ENCODE results near the gene MYO16. TPM values are rescaled to one million over a fixed set of nuclear protein-coding genes. Genes with fewer than 3 reads are reported as not detected.

MYO16 gene
- total RNA-seq, 4 donors from 2014 or later = 0.06 to 0.07 TPM; not detected in 2

- TF ChIP-seq POLR2A (IDR thresholded peaks at IDR 0.05) = no peak
- H3K4me3 ChIP-seq (ENCODE audit: low read depth, poor library complexity, severe bottlenecking) = no peak overlapping the region
- DNase-seq (ENCODE audit: low spot score in 2 of 2) = peak; percentile 68 to 93
- intact Hi-C loops (cut with DNase I; ENCODE audit: low total_unique reads) = no loop called here
- WGBS, 2 donors = 54 to 58% methylated on average over 8 of the region's 8 CpGs
Observed at GRCh38 chr13:108947551-108948030, 318.2 kb downstream of the MYO16 start.

- 49 to 66% methylated on average over 7 of the region's 7 CpGs for WGBS, 2 donors
- intact Hi-C loops (cut with DNase I; ENCODE audit: low total_unique reads) = no loop called here
- no peak for DNase-seq (ENCODE audit: low spot score in 2 of 2)
- TF ChIP-seq POLR2A (IDR thresholded peaks at IDR 0.05) (no peak), CTCF (IDR thresholded peaks at IDR 0.05) (no peak)
- no peak overlapping the region for H3K4me3 ChIP-seq (ENCODE audit: low read depth, poor library complexity, severe bottlenecking)
Observed at GRCh38 chr13:108948251-108948671, 318.9 kb downstream of the MYO16 start.

GRCh38 chr13:108950333-108951010 is 321.1 kb downstream of the MYO16 start:
- intact Hi-C loops (cut with DNase I; ENCODE audit: low total_unique reads) = loop anchor here (10.0 kb wide), 1 partner anchor 1154 kb away; no protein-coding TSS in a partner anchor
- TF ChIP-seq CTCF (IDR thresholded peaks at IDR 0.05) (no peak), POLR2A (IDR thresholded peaks at IDR 0.05) (no peak)
- no peak overlapping the region for H3K4me3 ChIP-seq (ENCODE audit: low read depth, poor library complexity, severe bottlenecking)
- no peak for DNase-seq (ENCODE audit: low spot score in 2 of 2)
- WGBS, 2 donors = 90 to 92% methylated on average over 8 of the region's 8 CpGs

GRCh38 chr13:108955741-108956140 is 326.3 kb downstream of the MYO16 start:
- no peak for DNase-seq (ENCODE audit: low spot score in 2 of 2)
- TF ChIP-seq CTCF (IDR thresholded peaks at IDR 0.05) (no peak), POLR2A (IDR thresholded peaks at IDR 0.05) (no peak)
- WGBS, 2 donors = 86 to 92% methylated on average over 5 of the region's 5 CpGs
- intact Hi-C loops (cut with DNase I; ENCODE audit: low total_unique reads) = loop anchor here (10.0 kb wide), 1 partner anchor 1149 kb away; no protein-coding TSS in a partner anchor
- H3K4me3 ChIP-seq (ENCODE audit: low read depth, poor library complexity, severe bottlenecking) = no peak overlapping the region

- no peak for DNase-seq (ENCODE audit: low spot score in 2 of 2)
- intact Hi-C loops (cut with DNase I; ENCODE audit: low total_unique reads) = loop anchor here (10.0 kb wide), 1 partner anchor 1147 kb away; no protein-coding TSS in a partner anchor
- H3K4me3 ChIP-seq (ENCODE audit: low read depth, poor library complexity, severe bottlenecking) = no peak overlapping the region
- WGBS, 2 donors = 32 to 33% methylated on average over 11 of the region's 11 CpGs
- no peak for TF ChIP-seq CTCF (IDR thresholded peaks at IDR 0.05)
- TF ChIP-seq POLR2A (IDR thresholded peaks at IDR 0.05) = no peak
Observed at GRCh38 chr13:108957369-108958012, 328.1 kb downstream of the MYO16 start.

GRCh38 chr13:108958013-108958376 is 328.6 kb downstream of the MYO16 start:
- intact Hi-C loops (cut with DNase I; ENCODE audit: low total_unique reads) = loop anchor here (10.0 kb wide), 1 partner anchor 1147 kb away; no protein-coding TSS in a partner anchor
- no peak for TF ChIP-seq POLR2A (IDR thresholded peaks at IDR 0.05)
- TF ChIP-seq CTCF (IDR thresholded peaks at IDR 0.05) = no peak
- no peak overlapping the region for H3K4me3 ChIP-seq (ENCODE audit: low read depth, poor library complexity, severe bottlenecking)
- no peak for DNase-seq (ENCODE audit: low spot score in 2 of 2)
